Mucosa of rectum (tissue), 2 donors: Measurements from ENCODE around the gene SEC63.

ENCODE experiments used
- H3K27ac ChIP-seq, 2 donors: one replicate each; pipeline ENCODE4 v1.7.0; 2013; ENCODE audit warnings: inconsistent platforms in 2 of 2, low read depth in 2 of 2, low read length in 2 of 2
- H3K27me3 ChIP-seq, 2 donors: one replicate each; pipeline ENCODE4 v1.7.0; 2013; ENCODE audit warnings: low read length in 2 of 2; ENCODE audit not compliant: control insufficient read depth in 2 of 2, insufficient read depth in 2 of 2
- H3K36me3 ChIP-seq, 2 donors: one replicate each; pipeline ENCODE4 v1.7.0; 2013; ENCODE audit warnings: low read length in 2 of 2; ENCODE audit not compliant: control insufficient read depth in 2 of 2, insufficient read depth in 2 of 2
- H3K4me1 ChIP-seq, 2 donors: one replicate each; pipeline ENCODE4 v1.7.0; 2013; ENCODE audit warnings: low read length in 2 of 2, mild to moderate bottlenecking in 1 of 2; ENCODE audit not compliant: control insufficient read depth in 2 of 2, insufficient read depth in 2 of 2
- H3K4me3 ChIP-seq, 2 donors: one replicate each; pipeline ENCODE4 v1.7.0; 2013; ENCODE audit warnings: low read length in 2 of 2
- H3K9ac ChIP-seq, 2 donors: one replicate each; pipeline ENCODE4 v1.7.0; 2013; ENCODE audit warnings: low read length in 2 of 2, low read depth in 1 of 2, mild to moderate bottlenecking in 1 of 2
- H3K9me3 ChIP-seq, 2 donors: one replicate each; pipeline ENCODE4 v1.7.0; 2013; ENCODE audit warnings: low read length in 2 of 2; ENCODE audit not compliant: control insufficient read depth in 2 of 2
- donor health status: healthy.
- donor health status: Normal muscosa, but diverticular disease.

SEC63 gene

DNA sequence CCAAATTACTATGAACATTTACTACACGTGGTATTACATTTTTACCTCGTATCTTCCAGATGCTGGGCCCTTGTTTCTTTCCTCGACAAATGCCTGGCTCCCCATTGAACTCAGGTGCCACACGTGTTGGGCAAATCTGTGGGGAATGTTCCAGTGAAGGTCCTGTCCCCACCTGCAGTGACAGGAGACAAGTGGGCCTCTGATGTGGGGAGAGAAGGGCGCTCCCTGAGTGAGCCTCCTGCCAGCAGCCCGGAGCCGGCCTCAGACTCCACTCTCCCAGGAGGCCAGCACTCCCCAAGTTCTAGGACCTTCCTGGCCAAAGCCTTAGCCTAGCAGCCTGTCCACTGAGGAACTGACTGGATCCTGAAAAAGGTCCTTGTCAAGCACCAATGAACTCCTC, 112.2 kb downstream of the SEC63 start:
- Histone ChIP-seq H3K9me3 (no peaks in the 10 kb centered on the region), H3K4me1 (peaks cover 8% of the 10 kb centered on the region in 2 donors), H3K27me3 (peaks cover 0 to 2% of the 10 kb centered on the region in 2 donors), H3K27ac (no peak overlapping the region), H3K9ac (no peak overlapping the region), H3K4me3 (no peak overlapping the region), H3K36me3 (no peaks in the 10 kb centered on the region)

DNA sequence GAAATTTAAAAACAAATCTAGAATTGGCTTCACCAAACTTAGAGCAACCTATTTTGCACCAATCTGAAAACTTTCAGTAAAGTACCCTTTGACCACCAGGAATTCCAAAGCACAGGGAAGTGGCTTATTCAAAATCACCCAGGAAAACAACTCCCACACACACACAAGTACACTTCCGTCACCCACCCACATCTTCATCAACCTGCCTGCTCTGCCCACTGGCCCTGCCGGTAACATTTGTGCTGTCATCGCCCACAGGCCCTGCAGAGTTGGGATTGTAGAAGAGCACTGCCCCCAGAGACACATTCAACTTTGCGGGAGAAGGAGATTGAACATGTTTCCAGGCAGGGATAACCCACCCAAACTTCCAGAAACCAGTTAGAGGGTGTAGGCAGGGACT, 114.6 kb downstream of the SEC63 start:
- no peak overlapping the region for H3K27ac ChIP-seq
- H3K27me3 ChIP-seq: peaks cover 0 to 2% of the 10 kb centered on the region in 2 donors
- H3K36me3 ChIP-seq: no peaks in the 10 kb centered on the region
- no peaks in the 10 kb centered on the region for H3K9me3 ChIP-seq
- H3K9ac ChIP-seq: no peak overlapping the region
- H3K4me3 ChIP-seq: no peak overlapping the region
- peaks cover 3 to 5% of the 10 kb centered on the region in 2 donors for H3K4me1 ChIP-seq

DNA sequence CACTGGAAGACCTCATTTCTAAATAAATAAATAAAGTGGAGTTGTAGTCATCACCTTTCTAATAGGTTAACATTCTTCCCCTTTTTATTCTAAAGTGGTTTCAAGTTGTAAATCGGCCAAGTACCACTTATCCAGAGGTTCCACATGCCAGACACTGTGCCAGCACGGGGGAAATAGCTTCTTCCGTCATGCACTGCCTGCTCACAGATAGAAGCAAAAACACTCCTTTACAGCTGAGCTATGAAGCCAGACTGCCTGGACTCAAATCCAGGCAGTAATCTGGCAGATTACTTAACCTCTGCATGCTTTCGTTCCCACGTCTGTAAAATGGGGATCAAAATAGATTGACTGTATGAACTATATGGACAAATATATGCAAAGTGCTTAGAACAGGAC, 116.7 kb downstream of the SEC63 start:
- H3K9me3 ChIP-seq: no peaks in the 10 kb centered on the region
- no peaks in the 10 kb centered on the region for H3K27me3 ChIP-seq
- no peak overlapping the region for H3K27ac ChIP-seq
- H3K4me1 ChIP-seq: no peaks in the 10 kb centered on the region
- no peak overlapping the region for H3K4me3 ChIP-seq
- no peak overlapping the region for H3K9ac ChIP-seq
- no peaks in the 10 kb centered on the region for H3K36me3 ChIP-seq

DNA sequence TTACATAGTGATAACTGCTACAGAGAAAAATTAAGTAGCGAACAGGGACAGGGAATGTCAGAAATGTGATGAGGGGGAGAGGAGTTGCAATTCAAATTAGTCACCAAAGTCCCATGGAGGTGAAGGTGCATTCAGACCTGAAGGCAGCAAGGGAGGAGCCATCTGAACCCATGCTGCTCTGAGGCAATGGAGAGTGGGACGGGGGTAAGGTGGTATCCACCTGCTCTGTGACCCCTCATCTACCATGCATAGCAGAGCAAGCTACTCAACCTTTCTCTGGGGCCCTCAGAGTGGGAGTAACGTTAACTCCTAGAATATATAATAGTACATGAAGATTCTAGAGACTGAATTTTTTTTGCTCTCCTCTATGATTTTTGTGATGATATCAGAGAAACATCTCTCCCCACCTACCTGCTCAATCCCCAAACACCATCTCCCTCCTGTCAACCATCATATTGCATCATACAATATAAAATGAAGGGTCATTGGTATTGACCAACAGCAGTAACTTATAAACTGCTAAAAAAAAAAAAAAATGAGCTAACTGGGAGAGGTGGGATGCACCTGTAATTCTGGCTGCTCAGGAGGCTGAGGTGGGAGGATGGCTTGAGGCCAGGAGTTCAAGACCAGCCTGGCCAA, 117.3 kb downstream of the SEC63 start:
- Histone ChIP-seq H3K4me1 (no peaks in the 10 kb centered on the region), H3K9me3 (no peaks in the 10 kb centered on the region), H3K36me3 (no peaks in the 10 kb centered on the region), H3K9ac (no peak overlapping the region), H3K4me3 (no peak overlapping the region), H3K27ac (no peak overlapping the region), H3K27me3 (no peaks in the 10 kb centered on the region)

DNA sequence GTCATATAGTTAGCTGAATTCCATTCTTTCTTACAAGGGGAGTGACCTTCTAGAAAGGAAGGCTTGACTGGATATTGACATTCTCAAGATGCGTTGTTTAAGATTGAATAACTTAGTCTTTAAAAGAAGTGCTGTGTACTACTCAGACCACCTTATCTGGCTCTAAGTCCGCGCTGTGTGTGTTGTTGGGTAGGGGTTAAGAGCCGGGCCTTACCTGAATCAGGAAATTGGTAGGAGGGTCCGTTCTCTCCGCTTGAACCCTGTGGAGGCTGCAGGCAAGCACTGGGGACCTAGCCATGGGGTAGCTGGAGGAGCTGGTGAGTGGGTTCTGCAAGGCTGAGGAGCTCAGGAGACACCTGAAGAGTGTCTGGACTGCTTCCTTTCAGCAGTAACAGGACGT, 124.9 kb downstream of the SEC63 start:
- Histone ChIP-seq H3K27ac (no peak overlapping the region), H3K9me3 (no peaks in the 10 kb centered on the region), H3K9ac (no peak overlapping the region), H3K4me3 (no peak overlapping the region), H3K36me3 (no peaks in the 10 kb centered on the region), H3K4me1 (no peaks in the 10 kb centered on the region), H3K27me3 (no peaks in the 10 kb centered on the region)

DNA sequence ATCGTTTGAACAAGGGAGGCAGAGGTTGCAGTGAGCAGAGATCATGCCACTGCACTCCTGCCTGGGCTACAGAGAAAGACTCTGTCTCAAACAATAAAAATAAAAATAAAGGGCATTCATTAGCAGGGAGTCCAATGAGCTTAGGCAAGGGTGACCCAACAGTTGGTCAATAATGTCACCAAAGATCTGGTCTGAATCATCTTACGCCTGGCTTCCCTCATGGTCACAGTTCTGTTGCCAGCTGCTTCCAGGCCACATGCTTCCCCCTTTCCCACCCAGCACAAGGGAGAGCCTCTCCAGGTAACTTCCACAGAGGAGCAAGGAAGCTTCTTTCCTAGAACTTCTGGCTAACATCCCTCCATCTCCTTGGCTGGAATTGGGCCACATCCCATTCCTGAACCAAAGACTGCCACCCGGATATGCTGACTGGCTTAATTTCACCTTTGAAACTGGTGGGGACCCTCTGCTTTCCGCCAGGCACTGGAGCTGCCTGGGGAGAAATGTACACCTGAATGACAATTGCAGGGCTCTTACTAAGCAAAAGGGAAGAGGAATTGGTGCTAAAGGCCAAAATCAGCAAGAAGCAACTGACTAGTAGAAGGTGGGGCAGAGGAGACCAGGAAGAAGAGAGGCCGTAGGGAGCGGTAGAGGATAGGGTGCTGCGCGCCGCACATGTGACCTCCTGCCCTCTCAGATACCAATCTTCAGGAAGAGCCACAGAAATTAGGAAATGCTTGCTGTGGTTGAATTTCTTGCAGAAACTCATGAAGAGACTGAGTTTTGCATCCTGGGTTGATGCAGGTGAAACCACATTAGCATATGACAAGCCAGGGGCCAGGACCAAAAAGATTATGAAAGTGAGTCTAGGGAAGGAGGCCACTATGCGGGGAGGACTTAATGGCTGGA, 125.6 kb downstream of the SEC63 start:
- Histone ChIP-seq H3K36me3 (no peaks in the 10 kb centered on the region), H3K9ac (no peak overlapping the region)

DNA sequence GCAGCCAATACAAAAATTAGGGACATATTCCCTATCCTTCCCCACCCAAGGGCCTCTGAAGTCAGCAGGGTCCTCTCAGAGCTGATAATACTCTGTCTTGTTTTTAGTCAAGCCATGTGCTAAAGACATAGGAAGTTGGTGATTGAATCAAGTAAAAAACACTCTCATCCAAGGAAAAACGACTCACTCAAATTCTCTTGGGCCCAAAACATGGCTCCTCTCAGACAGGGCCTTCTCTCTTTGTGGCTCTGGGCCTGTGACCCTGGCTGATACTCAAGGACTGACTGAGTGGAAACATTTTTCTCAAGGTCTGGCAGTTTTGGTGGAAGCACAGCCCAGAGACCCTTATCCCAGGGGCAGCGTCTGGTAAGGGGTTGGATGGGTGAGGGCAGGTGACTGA, 127.9 kb downstream of the SEC63 start:
- Histone ChIP-seq H3K36me3 (no peaks in the 10 kb centered on the region), H3K4me3 (no peak overlapping the region), H3K27me3 (no peaks in the 10 kb centered on the region), H3K9me3 (no peaks in the 10 kb centered on the region), H3K27ac (no peak overlapping the region), H3K4me1 (no peaks in the 10 kb centered on the region), H3K9ac (no peak overlapping the region)

More for the DNA sequence above, 125.6 kb downstream of the SEC63 start:
- Histone ChIP-seq H3K9me3 (no peaks in the 10 kb centered on the region), H3K27me3 (no peaks in the 10 kb centered on the region), H3K27ac (no peak overlapping the region), H3K4me3 (no peak overlapping the region), H3K4me1 (no peaks in the 10 kb centered on the region)

DNA sequence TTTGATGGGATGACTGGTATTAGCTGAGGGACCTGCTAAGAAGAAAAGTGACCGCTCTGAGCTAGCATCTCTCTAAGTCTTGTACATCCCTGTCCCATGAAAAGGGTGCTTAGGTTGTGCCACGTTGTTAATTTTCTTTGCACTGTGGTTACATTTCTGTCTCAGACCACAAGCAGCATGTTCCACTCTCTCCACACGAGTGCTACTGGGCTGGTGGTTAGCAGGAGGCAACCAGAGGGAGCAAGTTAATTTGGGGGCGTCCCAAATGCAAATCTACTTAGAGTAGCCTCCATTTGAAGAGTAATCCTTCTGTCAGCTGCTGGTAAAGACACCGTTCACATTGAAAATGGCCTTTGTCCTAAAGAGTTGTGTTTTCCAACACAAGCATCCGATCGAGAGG, 130.5 kb downstream of the SEC63 start:
- no peaks in the 10 kb centered on the region for H3K9me3 ChIP-seq
- no peaks in the 10 kb centered on the region for H3K36me3 ChIP-seq
- H3K9ac ChIP-seq: no peak overlapping the region
- H3K27ac ChIP-seq: no peak overlapping the region
- peaks cover 0 to 3% of the 10 kb centered on the region in 2 donors for H3K4me1 ChIP-seq
- H3K4me3 ChIP-seq: no peak overlapping the region
- peaks cover 3 to 7% of the 10 kb centered on the region in 2 donors for H3K27me3 ChIP-seq

DNA sequence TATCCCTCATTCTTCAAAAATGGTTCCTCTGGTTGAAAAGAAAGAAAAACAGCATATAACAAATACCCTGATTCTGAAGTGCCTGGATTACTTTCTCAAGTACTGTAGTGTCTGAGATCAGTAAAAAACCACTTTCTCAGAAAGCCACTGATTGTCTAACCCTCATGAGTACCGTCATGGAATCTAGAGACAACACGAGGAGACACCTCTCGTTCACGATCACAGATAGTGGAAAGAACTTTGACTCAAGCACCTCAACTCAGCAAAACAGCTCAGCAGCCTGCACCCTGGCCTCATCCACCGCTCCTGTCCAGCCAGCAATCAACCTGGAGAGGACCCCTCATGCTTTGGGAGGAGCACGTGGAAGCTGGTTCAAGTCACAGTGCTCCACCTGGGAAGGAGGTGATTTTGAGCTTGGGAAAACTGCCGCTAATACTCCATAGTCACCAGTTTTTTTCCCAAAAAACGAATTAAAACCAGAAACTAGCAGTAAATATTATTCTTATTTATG, 134.9 kb downstream of the SEC63 start:
- H3K9ac ChIP-seq: peak overlapping the region in 1 of 2 donors; percentile 27
- H3K9me3 ChIP-seq: no peaks in the 10 kb centered on the region
- no peaks in the 10 kb centered on the region for H3K36me3 ChIP-seq
- H3K4me1 ChIP-seq: peaks cover 0 to 5% of the 10 kb centered on the region in 2 donors
- peak overlapping the region in 1 of 2 donors; percentile 11 for H3K27ac ChIP-seq
- peaks cover 3 to 7% of the 10 kb centered on the region in 2 donors for H3K27me3 ChIP-seq
- peak overlapping the region; percentile 7 to 64 for H3K4me3 ChIP-seq
